K562 (cell line): ENCODE measurements around the gene RFX3. TPM values are rescaled to one million over a fixed set of nuclear protein-coding genes. Genes with fewer than 3 reads are reported as not detected.

Experiments used
- ATAC-seq: fragments of 200-7000 bp; cut with Tn5 transposase; 3 replicates; pipeline ENCODE4 v1.9.1; 2020; ENCODE audit warnings: moderate library complexity
- BruUV-seq: library from RNA; stranded (reverse); fragments of 400-500 nt; replicated peaks from 2 replicates; lab custom pipeline; 2021; lab: Mats Ljungman, UMichigan
- CTCF ChIA-PET: fragments of 300-600 bp; formaldehyde crosslinking; extraction: SDS; loops from one replicate; lab custom pipeline; 2021; ENCODE audit warnings: low intra/inter-chr PET ratio; lab: Yijun Ruan, JAX
- POLR2A ChIA-PET: fragments of 300-600, 350-650 bp; sonication (Branson Sonifier 250); formaldehyde crosslinking; extraction: SDS; loops from one replicate; lab custom pipeline; 2021; ENCODE audit warnings: antibody characterized with exemption, inconsistent platforms; lab: Yijun Ruan, JAX
- DNase-seq, 4 experiments: peaks; one replicate each; pipeline versions ENCODE4 v3.0.0 to v3.0.0-alpha.2; 2011 to 2018; ENCODE audit warnings: low spot score in 3 of 4, mixed read lengths in 3 of 4; ENCODE audit errors: extremely low read depth in 1 of 4
- FAIRE-seq: peaks from 2 replicates; lab custom pipeline; 2011; peaks lifted over from hg19 to GRCh38; lab: Jason Lieb, UNC
- H2AFZ ChIP-seq: 2 replicates; pipeline ENCODE4 v1.6.0; 2011; ENCODE audit warnings: low read depth, low read length, control low read depth, inconsistent platforms
- H3K27ac ChIP-seq: fragments of 200-600 bp; 3 replicates; pipeline ENCODE4 v1.8.0; 2011; ENCODE audit warnings: low read depth, mild to moderate bottlenecking, control low read depth, inconsistent platforms, low read length, moderate library complexity, mixed read lengths; ENCODE audit errors: extremely low read depth
- H3K27me3 ChIP-seq, 2 experiments: fragments of 300-600 bp in 1 of 2; 2 replicates in 1 of 2; 3 replicates in 1 of 2; pipeline versions ENCODE4 v1.6.0 to v1.8.0; 2011; ENCODE audit warnings: inconsistent platforms in 2 of 2, low read length in 2 of 2, mild to moderate bottlenecking in 1 of 2, mixed read lengths in 1 of 2, moderate library complexity in 1 of 2; ENCODE audit not compliant: control insufficient read depth in 2 of 2, insufficient read depth in 2 of 2
- H3K36me3 ChIP-seq: fragments of 300-600 bp; 3 replicates; pipeline ENCODE4 v1.8.0; 2011; ENCODE audit warnings: mild to moderate bottlenecking, low read length, inconsistent platforms; ENCODE audit not compliant: control insufficient read depth, insufficient read depth
- H3K4me1 ChIP-seq, 2 experiments: fragments of 200-600 bp in 1 of 2; replicated peaks in 1 of 2; 2 replicates in 1 of 2; 3 replicates in 1 of 2; pipeline versions ENCODE4 v1.5.1 to v1.8.0; 2011; ENCODE audit warnings: inconsistent platforms in 2 of 2, low read length in 2 of 2, mild to moderate bottlenecking in 1 of 2, mixed read lengths in 1 of 2, moderate library complexity in 1 of 2; ENCODE audit not compliant: control insufficient read depth in 2 of 2, insufficient read depth in 2 of 2
- H3K4me2 ChIP-seq: 2 replicates; pipeline ENCODE4 v1.6.1; 2011; ENCODE audit warnings: low read length, control low read depth, inconsistent platforms, mixed read lengths; ENCODE audit not compliant: insufficient read depth
- H3K4me3 ChIP-seq: fragments of 200-600 bp; sonication (generic), shearing (Covaris generic); 2 replicates; pipeline ENCODE4 v1.5.1; 2016; ENCODE audit warnings: control low read depth, inconsistent platforms
- H3K79me2 ChIP-seq: fragments of 200-600 bp; 3 replicates; pipeline ENCODE4 v1.8.0; 2011; ENCODE audit warnings: low read length, inconsistent platforms; ENCODE audit not compliant: control insufficient read depth, insufficient read depth
- H3K9ac ChIP-seq, 2 experiments: 2 replicates each; pipeline versions ENCODE4 v1.6.0 to v1.6.1; 2011; ENCODE audit warnings: low read depth in 2 of 2, low read length in 2 of 2, control low read depth in 1 of 2, inconsistent platforms in 1 of 2, mild to moderate bottlenecking in 1 of 2, mixed read lengths in 1 of 2; ENCODE audit not compliant: insufficient read depth in 1 of 2
- H3K9me1 ChIP-seq: one replicate; pipeline ENCODE4 v1.6.0; 2011; ENCODE audit warnings: inconsistent platforms, mild to moderate bottlenecking, low read length, moderate library complexity; ENCODE audit not compliant: control insufficient read depth, insufficient read depth
- H3K9me3 ChIP-seq: replicated peaks from 2 replicates; pipeline ENCODE4 v1.5.1; 2011; ENCODE audit warnings: low read depth, low read length, inconsistent platforms; ENCODE audit not compliant: control insufficient read depth, insufficient read depth
- H4K20me1 ChIP-seq: replicated peaks from 2 replicates; pipeline ENCODE4 v1.6.1; 2011; ENCODE audit warnings: low read length, inconsistent platforms, mixed read lengths; ENCODE audit not compliant: control insufficient read depth, insufficient read depth
- BACH1 ChIP-seq: fragments of 200-800 bp; sonication (Bioruptor generic); IDR thresholded peaks from 2 replicates; pipeline ENCODE4 v1.6.1; 2016; ENCODE audit warnings: missing genetic modification characterization, missing compliant biosample characterization
- GATAD2A ChIP-seq: fragments of 450-650 bp; IDR thresholded peaks from 2 replicates; pipeline ENCODE4 v1.6.1; 2017
- HIVEP1 ChIP-seq: fragments of 250-450 bp; sonication (Bioruptor Pico); IDR thresholded peaks from 2 replicates; pipeline ENCODE4 v1.4.0; 2020; ENCODE audit warnings: mild to moderate bottlenecking
- HNRNPK ChIP-seq: fragments of 200-400 bp; formaldehyde crosslinking; IDR thresholded peaks from one replicate; pipeline ENCODE4 v1.6.1; 2018; ENCODE audit warnings: mild to moderate bottlenecking, low read depth, low read length; ENCODE audit not compliant: poor library complexity, severe bottlenecking
- HNRNPUL1 ChIP-seq: fragments of 200-400 bp; formaldehyde crosslinking; IDR thresholded peaks from 2 replicates; pipeline ENCODE4 v1.6.1; 2017; ENCODE audit warnings: low read length
- NCOA1 ChIP-seq: fragments of 450-650 bp; IDR thresholded peaks from 2 replicates; pipeline ENCODE4 v1.6.1; 2016; ENCODE audit warnings: low read depth
- SAP30 ChIP-seq: fragments of 200-600 bp; sonication (generic); IDR thresholded peaks from 2 replicates; pipeline ENCODE4 v1.6.1; 2012; ENCODE audit warnings: borderline replicate concordance, low read depth, mild to moderate bottlenecking, moderate library complexity, low read length, control low read depth, inconsistent platforms; ENCODE audit not compliant: insufficient read depth, poor library complexity, severe bottlenecking
- SNRNP70 ChIP-seq: fragments of 200-400 bp; formaldehyde crosslinking; optimal IDR thresholded peaks from 2 replicates; pipeline ENCODE3; 2017; ENCODE audit warnings: low read depth, low read length
- SPI1 ChIP-seq: IDR thresholded peaks from 2 replicates; pipeline ENCODE4 v1.6.1; 2011; ENCODE audit warnings: low read depth, low read length, control low read depth, borderline replicate concordance
- TRIM24 ChIP-seq, 2 experiments: fragments of 450-650 bp; IDR thresholded peaks; 2 replicates each; pipeline ENCODE4 v1.6.1; 2016
- ZBTB1 ChIP-seq: sonication (generic); formaldehyde crosslinking; IDR thresholded peaks from 2 replicates; pipeline ENCODE4 v1.8.1; 2023; ENCODE audit warnings: missing genetic modification reagents, low read depth, mild to moderate bottlenecking, borderline replicate concordance
- ZNF133 ChIP-seq: fragments of 250-450 bp; sonication (Bioruptor Pico); IDR thresholded peaks from 2 replicates; pipeline ENCODE4 v1.4.0; 2020; ENCODE audit warnings: mild to moderate bottlenecking
- ZNF347 ChIP-seq: fragments of 450-650 bp; formaldehyde crosslinking; IDR thresholded peaks from 2 replicates; pipeline ENCODE4 v1.4.0; 2020; ENCODE audit warnings: low read depth, mild to moderate bottlenecking, moderate library complexity
- ZNF586 ChIP-seq: fragments of 450-650 bp; formaldehyde crosslinking; conservative IDR thresholded peaks from 2 replicates; pipeline ENCODE4 v1.4.0; 2020; ENCODE audit warnings: mild to moderate bottlenecking, moderate library complexity
- ZNF77 ChIP-seq: fragments of 250-450 bp; sonication (Bioruptor Pico); IDR thresholded peaks from 2 replicates; pipeline ENCODE4 v1.5.0; 2020
- WGBS: fragments of 100-300 bp; shearing (Covaris generic); methylation state at CpG from one replicate; pipeline ENCODE4 v1.1.6; 2016; ENCODE audit warnings: low coverage, mixed read lengths; ENCODE audit not compliant: insufficient coverage; ENCODE audit errors: missing lambda C conversion rate; 5-methylcytosine and 5-hydroxymethylcytosine counted together
- in situ Hi-C: fragments of 300-500 bp; cut with MboI; formaldehyde crosslinking; loops from 4 replicates; pipeline ENCODE4 v1.15.0; 2018; ENCODE audit warnings: inconsistent platforms, mixed read lengths
- intact Hi-C: fragments of 100-400 bp; cut with micrococcal nuclease; formaldehyde crosslinking; loops from 2 replicates; pipeline ENCODE4 v1.14.2; 2022
- polyA plus RNA-seq, 8 experiments: library from polyadenylated mRNA; depleted of rRNA in 4 of 8; stranded (reverse) in 5 of 8; unstranded in 3 of 8; fragments of >200 nt; fragmentation: Nextera tagmentation in 2 of 8; fragmentation: Illumina TruSeq in 1 of 8; extraction: Ambion mirVana in 2 of 8; extraction: Trizol in 1 of 8; gene quantifications; 2 replicates each; pipeline versions ENCODE4 v1.2.1 to v1.2.3, GENCODE V29; 2011 to 2014; ENCODE audit warnings: inconsistent platforms in 1 of 8, missing spikeins in 1 of 8
- total RNA-seq, 7 experiments: library from RNA; depleted of rRNA in 6 of 7; stranded (reverse); fragments of >200 nt in 6 of 7; fragmentation: Illumina TruSeq in 2 of 7; extraction: Trizol in 2 of 7; gene quantifications; 2 replicates each; pipeline versions ENCODE4 v1.2.1 to v1.2.3, GENCODE V29; 2011 to 2021; ENCODE audit warnings: low replicate concordance in 1 of 7

RFX3 gene
- total and polyA plus RNA-seq, 9 of the 15 experiments (the other 6 are each of a cell fraction or from before 2014, with no cell fraction given), result 0.86 to 4.9 (median 2.0) TPM

DNA sequence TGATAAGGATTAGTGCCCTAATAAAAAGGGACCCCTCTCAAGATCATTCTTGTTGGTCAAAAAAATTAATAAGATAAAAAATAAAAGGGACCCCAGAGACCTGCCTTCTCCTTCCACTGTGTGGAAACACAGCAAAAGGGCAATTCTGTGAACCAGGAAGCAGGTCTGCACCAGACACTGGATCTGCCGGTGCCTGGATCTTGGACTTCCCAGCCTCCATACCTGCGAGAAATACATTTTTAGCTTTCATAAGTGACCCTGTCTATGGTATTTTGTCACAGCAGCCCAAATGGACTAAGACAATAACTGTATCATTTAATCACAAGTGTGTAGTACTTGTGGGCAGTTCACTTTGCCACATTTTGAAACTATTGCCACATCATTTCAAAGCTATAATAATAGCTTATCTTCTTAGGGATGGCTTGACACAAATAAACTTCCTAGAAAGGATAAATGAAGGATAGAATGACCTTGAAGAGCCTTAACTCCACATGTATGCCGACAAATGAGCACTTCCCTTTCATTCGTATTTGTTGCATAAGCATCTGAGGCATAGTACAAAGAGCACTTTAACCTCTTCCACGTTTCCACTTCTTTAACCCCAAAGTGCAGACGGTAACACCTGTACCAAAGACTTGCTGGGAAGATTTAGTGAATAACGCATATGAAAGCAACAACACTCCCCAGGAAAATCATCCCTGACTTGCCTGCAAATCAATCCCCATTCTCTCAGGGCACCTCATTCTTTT, 336.5 kb downstream of the RFX3 start:
- intact Hi-C loops, result no loop called here
- ChIA-PET POLR2A (interaction anchor here (0.6 kb wide), 1 partner anchor 325 kb away, joined by 3 read pairs; no protein-coding TSS in a partner anchor), CTCF (no interaction called here)
- BruUV-seq, result no TSS peak
- ATAC-seq (no peak), DNase-seq (no peak), FAIRE-seq (no peak)
- 2% methylated on average over 6 of the region's 7 CpGs for whole genome bisulfite sequencing
- H3K9me3 ChIP-seq, result no peaks in the 10 kb centered on the region
- no peak overlapping the region for H2AFZ ChIP-seq
- in situ Hi-C loops, result no loop called here
- no peaks in the 10 kb centered on the region for H3K9me1 ChIP-seq
- no peaks in the 10 kb centered on the region for H3K36me3 ChIP-seq
- H3K79me2 ChIP-seq, result no peaks in the 10 kb centered on the region
- H3K27me3 ChIP-seq, result peaks cover 0 to 6% of the 10 kb centered on the region in 2 experiments; a peak in 1 of 5 replicates
- no peaks in the 10 kb centered on the region for H4K20me1 ChIP-seq
- no peak for TF ChIP-seq HIVEP1 (CRISPR knock-in tag)
- no peak for TF ChIP-seq NCOA1
- TF ChIP-seq ZNF347 (CRISPR knock-in tag), result no peak
- TF ChIP-seq ZBTB1 (CRISPR knock-in tag), result no peak
- TF ChIP-seq ZNF133, result no peak
- TF ChIP-seq HNRNPK, result no peak
- no peak for TF ChIP-seq HNRNPUL1
- TF ChIP-seq SPI1, result no peak
- TF ChIP-seq ZNF77 (CRISPR knock-in tag), result no peak
- no peak for TF ChIP-seq GATAD2A
- TF ChIP-seq ZNF586 (CRISPR knock-in tag), result no peak
- TF ChIP-seq SNRNP70, result no peak
- no peak for TF ChIP-seq BACH1 (tag)
- TF ChIP-seq TRIM24 (IDR thresholded peaks at IDR 0.05), result no peak
- no peak for TF ChIP-seq SAP30
- TF ChIP-seq, all 486 proteins: peak for 0
- Histone ChIP-seq H3K4me1 (no peaks in the 10 kb centered on the region), H3K4me3 (no peak overlapping the region), H3K4me2 (no peak overlapping the region), H3K9ac (no peak overlapping the region), H3K27ac (no peak overlapping the region)
